ENCODE results near the gene MYNN.

The MYNN gene

DNA sequence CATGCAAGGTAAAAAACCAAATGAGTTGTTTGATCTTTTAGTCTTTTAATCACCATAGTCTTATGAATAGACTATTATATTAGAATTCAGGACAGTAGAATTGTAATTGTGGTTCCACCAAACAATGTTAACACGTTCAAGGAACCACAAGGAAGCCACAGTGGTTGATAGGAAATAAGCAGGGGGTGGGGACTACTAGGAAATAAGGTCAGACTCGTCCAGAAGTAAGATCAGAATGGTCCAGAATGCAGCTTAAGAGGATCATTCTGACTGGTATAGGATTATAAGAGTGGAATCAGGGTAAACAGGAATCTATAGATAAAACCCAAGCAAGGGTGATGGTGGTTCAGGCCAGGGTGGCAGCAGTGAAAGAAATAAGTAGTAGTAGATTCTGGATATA is 7.5 kb downstream of the MYNN start:
- no peak for DNase-seq

DNA sequence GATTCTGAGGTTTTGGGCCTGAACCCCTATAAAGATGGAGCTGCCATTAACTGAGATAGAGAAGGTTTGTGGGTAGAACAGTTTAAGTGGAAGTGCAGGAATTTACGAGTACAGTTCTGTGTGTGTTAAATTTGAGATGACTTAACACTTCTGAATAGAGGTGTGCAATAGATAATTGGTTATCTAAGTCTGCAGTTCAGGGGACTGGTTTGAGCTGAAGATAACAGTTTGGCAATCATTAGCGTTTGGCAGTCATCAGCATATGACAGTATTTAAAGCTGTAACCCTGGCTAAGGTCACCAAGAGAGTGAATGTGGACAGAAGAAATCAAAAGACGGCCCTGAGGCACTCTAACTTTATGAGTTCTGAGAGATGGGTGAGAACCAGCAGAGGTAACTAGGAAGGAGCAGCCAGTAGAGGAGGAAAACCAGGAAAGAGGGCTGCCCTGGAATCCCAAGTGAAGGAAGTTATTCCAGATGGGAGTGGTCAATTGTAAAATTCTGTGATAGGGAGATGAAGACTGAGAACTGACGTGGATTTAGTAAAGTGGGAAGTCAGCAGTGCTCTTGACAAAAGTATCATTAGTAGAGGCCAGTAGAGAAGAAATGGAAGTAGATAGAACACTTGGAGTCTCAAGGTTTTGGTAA is 8.1 kb downstream of the MYNN start:
- DNase-seq, result no peak

DNA sequence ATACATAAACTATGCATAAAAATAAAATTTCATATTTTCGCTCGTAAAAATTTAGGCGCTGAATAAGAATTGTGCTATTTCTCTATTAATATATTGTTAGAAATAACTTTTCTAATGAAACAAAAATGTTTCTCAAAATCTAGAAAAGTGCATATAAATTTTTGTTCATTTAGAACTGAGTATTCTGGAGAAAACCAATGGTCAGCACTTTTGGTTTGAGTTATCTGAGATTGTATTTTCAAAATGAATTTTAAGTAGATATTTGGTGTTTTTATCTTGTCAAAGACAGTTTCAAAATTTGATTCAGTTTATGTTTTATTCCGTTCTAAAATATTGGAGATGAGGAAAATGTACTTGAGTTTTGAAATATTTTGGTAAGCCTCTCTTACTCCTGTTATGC is 13.9 kb downstream of the MYNN start:
- no peak for DNase-seq

DNA sequence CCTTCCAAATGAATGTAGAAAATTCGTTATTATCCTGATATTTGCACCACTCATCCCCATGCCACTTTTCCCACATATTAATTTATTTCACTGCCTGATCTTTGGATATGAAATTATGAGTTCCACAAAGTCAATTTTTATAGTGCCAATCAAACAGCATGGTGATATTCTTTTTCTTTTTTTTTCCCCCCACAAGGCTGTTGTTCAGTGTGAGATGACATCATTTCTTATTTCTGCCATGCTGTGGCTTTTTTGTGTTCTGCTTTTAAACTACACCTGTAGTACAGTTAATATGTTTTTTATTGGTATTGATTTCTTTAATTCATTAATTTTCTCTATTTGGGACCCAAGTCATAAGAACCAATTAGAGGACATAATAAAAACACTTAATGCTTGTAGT is 14.6 kb downstream of the MYNN start:
- DNase-seq, result no peak

DNA sequence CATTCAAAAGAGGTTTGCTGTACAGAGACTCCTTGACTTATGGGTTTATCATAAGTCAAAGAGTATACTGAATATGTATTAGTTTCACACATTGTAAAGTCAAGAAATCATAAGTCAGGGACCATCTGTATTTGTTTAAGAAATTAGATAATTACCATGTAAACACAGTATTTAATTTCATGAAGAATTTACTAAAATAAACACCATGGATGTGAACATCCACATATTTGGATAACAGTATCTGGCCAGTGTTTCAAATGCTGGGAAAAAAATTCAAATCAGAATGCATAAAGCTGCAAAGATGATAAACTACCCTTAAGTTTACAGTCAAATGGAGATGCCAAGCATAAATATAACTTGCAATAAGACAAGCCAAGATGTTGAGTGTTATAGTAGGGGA is 17.0 kb downstream of the MYNN start:
- no peak for DNase-seq

DNA sequence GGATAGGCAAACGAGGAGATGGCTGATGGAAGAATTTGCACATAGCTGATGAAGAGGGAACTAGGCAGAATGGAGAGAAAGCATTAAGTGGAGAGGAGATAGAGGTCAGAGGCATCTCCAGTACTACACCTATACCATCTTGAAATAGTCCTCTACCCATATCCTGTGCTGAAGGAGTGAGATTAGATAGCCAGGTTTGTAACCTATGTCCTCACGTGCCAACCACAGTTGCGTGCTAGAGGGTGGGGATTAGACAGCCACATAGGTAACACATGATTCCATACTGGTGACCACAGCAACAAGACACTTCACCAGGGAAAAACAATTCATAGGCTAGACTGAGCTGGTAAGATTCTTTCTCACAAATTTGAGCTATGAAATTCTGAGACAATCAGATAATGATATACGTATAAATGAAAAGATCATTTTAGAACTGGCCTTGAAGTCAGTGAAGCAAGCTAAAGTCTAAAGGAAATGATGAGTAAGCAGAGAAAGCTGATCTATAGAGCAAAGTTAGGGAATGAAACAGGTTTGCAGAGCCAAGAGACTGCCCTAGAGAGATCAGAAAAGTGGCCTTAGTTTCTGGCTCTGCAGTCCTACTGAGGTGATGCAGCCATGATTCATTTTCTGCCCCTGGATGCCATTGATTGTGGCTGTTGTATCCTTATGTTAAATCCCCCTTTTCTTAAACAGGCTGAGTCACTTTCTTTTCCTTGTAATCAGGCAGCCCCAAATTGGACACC is 17.7 kb downstream of the MYNN start:
- DNase-seq, result no peak

DNA sequence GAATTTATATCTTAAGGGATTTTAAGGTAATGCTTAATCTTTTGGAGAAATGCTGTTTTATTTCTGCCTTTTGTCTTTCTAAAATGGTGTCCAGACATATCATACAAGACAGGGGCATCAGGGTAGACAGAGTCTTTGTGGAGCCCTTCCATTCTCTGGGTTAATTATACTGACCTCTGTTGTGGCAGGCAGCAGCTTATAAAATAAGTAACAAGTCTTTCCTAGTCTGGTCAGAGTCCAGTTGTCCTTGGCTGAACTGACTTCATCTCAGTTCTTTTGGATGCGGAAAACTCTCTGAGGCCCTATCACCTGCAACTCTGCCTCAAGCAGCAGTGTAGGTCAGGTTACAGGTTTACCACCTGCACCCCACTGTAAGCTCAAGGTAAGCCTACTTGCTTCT is 19.2 kb downstream of the MYNN start:
- DNase-seq, result no peak

DNA sequence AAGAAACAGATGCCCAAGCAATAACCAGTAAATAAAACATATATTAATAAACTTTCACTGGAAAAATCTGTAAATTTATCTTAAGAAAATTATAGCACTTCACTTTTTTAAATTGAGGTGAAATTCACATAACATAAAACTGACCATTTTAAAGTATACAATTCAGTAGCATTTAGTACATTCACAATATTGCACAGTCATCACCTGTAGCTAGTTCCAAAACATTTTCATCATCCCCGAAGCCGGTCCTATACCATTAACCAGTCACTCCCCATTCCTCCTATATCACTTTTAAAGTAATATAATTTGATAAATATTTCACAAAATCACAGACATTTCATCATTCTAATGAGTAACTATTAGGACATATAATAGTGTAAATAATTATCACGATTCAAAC is 31.5 kb downstream of the MYNN start:
- no peak for DNase-seq

DNA sequence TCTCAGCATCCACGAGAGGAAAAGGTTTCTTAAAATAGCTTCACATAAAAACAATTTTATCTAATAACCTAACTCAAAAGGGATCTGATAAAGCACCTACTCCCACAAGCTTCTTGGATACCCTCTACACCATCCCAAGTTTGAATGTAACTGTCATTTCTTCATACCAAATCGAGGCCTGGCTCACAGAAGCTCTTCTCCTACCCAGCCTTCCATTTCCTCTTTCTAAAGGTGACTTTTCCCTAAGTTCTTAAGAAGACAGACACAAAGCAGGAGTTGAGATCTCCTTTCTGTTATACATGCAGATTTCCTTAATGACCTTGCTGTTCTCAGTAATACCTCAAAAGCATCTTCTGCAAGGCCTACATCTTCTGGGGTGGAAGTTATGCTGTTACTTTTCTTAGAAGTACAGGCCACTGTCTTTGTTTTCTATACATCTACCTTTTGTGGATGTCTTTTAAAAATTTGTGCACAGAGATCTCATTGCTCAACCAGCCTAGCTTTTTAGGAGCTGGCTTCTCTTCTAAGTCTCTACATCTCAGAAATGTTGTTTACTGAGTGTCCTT is 36.1 kb downstream of the MYNN start:
- no peak for DNase-seq

DNA sequence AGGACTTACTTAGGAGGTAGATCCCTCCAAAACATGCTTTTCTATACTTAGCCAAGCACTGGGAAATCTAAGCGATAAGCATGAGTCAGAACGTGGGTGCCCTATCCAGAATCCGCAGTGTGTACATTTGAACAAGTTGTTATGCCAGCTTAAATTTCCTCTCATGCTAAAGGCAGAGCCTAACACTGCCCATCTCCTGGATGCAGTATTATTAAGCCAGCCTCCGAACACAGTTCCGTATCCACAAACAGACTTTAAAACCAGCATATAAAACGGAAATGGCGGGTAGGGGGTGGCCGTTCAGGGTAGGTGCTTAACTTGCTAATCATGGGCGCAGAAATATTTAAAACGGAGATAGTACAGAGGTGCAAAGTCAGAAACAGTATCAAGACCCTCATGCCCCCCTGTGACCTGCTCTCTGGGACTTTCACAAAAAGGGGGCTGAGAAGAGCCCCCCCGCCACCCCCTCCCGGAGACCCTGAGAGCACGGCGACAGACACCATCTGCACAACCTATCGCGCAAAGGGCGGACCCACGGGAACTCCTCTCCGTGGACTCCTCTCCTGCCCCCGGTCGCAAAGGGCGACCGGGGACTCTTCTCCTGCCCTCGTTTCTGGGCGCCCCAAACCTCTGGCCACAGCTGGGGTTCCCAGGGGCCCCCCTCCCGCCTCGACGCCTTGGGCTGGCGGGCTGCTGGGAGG is 38.6 kb downstream of the MYNN start:
- no peak for DNase-seq

DNA sequence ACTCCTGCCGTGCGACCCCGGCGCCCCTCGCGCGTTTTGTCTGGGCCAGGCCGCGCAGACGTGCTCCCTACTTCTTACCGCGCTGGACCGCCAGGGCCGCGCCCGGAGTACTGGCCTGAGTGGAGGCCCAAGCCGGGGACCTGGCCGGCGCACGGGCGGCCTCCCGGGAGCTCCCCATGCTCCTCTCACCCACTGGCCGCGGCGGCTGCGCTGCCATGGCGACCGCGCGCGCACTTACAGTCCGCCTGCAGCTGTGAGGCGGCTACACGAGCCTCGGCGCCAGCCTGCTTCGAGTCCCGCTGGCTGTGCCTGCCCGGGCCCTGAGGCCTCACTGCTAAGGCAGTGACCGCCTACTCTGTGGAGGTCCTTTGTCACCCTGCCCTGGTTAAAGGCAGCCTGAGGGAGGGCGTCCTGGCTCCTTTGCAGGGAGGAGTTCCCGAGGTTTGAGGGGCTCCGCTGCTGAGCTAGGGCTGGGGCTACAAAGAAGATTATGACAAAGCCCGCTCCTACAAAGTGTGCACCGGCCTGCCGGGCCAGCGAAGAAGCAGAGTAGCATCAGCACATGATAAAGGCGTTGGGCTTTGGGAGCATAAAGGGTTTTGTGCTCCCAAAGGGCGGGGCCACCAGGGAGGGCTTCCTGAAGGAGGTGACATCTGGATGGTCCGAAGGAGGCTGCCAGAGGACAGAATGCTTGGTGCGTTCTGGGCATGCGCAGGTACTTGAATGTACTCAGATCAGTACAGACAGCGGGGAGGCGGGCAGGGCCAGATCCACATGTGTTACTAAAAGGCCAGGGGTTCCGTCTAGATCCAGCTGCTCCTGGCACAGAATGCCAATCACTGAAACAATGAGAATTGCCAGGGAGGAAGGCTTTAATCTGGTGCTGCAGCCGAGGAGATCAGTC is 39.4 kb downstream of the MYNN start, which contains the start of the genes LRRC34 and LRRIQ4:
LRRC34 (minus strand) TSS at position 573 of the 904 bp plus-strand sequence; CDS start at position 217, 356 bp downstream.
LRRIQ4 (plus strand) TSS at position 539 of the 904 bp plus-strand sequence. CDS start 9,052 bp downstream, outside the sequence.
- DNase-seq, result peak; percentile 83

DNA sequence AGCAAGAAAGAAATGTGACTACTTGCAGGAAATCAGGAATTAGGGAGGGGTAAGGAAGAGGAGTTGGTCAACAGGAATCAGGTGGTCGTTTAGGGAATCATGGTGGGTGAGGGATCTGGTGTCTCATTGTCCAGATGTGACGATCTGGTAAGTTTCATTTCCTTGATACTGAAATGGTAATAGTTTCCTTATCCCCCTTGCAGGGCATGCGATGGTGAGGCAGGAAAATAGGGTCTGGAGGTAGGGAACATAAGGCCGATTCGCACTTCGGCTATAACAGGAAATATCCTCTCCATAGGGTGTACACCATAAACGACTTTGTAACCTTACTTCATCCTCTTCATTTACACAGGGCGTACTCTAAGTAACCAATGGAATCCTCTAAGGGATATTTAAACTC is 40.1 kb downstream of the MYNN start:
- no peak for DNase-seq

DNA sequence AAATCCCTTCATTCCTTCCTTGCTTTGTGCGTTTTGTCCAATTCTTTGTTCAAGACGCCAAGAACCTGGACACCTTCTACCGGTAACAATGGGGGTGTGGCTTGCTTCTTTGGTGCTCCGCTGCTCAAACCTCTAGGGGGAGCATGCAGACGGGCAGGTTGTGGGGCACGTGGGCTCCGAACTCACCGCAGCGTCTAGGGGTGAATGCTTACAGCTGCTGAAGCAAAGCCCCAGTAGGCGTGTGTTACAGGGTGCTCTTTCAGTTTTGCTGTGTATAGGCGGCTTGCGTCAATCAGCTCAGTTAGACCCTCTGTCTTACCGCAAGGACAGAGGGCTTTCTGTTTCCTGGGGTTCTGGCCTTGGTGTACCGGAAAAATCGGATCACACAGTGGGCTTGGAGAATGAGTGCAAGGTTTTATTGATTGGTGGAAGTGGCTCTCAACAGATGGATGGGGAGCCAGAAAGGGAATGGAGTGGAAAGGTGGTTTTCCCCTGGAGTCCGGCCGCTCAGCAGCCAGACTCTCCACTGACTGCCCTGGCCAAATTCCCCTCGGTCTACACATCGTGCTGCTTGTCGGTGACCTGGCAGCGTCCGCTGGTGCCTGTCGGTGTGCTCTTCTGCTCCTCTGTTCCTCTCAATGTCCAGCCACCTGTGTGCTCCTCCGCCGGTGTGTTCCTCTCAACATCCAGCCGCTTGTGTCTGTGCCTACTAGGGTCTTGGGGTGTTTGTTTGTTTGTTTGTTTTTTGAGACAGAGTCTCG is 40.7 kb downstream of the MYNN start:
- peak; percentile 69 for DNase-seq

DNA sequence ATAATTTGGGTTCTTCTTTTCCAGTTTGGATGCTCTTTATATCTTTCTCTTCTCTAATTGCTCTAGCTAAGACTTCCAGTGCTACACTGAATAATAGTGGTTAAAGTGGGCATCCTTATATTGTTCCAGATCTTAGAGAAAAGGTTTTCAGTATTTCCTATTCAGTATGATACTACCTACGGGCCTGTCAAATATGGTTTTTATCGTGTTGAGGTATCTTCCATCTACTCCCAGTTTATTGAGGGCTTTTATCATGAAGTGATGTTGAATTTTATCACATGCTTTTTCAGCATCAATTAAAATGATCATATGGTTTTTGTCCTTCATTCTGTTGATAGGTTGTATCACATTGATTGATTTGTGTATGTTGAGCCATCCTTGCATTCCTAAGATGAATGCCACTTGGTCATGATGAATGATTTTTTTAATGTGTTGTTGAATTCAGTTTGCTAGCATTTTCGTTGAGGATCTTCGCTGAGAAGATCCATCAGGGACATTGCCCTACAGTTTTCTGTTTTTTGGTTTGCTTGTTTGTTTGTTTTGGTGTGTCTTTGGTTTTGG is 42.5 kb downstream of the MYNN start:
- no peak for DNase-seq

DNA sequence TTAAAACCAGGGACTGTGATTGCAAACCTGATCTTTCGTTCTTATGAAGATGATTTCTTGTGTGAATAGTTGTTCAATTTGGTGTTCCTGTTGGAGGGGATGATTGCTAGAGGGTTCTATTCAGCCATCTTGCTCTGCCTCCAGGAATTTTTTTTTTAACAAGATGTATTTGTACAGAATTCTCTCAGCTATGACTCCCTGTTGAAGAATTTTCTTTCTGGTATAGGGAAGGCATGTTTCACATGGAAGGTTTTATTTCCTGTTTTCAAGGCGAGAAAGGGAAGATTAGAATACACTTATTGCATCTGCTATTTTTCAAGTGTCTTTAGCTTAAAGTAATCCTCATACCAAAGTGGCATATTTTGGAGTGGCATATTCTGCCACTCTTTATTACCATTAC is 45.1 kb downstream of the MYNN start:
- DNase-seq, result no peak

DNA sequence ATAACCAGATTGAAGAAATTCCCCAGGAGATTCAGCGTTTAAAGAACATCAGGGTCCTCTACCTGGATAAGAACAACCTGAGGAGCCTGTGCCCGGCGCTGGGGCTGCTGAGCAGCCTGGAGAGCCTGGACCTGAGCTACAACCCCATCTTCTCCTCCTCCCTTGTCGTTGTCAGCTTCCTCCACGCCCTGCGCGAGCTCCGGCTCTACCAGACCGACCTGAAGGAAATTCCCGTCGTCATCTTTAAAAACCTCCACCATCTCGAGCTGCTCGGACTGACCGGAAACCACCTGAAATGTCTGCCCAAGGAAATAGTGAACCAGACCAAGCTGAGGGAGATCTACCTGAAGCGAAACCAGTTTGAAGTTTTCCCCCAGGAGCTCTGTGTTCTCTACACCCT is 48.9 kb downstream of the MYNN start:
- DNase-seq, result no peak

DNA sequence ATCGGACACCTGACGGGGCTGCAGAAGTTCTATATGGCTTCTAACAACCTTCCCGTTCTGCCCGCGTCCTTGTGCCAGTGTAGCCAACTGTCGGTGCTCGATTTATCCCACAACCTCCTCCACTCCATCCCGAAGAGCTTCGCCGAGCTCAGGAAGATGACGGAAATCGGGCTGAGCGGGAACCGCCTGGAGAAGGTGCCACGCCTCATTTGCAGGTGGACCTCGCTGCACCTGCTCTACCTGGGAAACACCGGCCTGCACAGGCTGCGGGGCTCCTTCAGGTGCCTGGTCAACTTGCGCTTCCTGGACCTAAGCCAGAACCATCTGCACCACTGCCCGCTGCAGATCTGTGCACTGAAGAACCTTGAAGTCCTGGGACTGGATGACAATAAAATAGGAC is 49.3 kb downstream of the MYNN start:
- no peak for DNase-seq

DNA sequence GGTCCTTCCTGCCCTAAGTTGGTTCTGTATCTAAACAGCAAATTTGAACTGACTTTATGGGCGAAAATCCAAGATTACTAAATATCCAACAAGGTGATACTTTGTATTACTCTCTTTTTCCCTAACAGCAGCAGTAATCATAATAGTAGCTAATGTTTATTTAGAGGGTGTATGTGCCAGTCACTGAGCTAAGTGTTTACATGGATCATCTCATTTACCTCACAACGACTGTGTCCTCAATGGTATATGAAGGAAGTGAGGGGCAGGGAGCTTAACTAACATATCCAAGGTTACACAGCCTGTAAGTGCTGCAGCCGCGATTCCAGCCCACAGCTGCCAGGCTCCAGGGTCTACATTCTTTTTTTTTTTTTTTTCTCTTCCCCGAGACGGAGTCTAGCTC is 49.8 kb downstream of the MYNN start:
- no peak for DNase-seq

DNA sequence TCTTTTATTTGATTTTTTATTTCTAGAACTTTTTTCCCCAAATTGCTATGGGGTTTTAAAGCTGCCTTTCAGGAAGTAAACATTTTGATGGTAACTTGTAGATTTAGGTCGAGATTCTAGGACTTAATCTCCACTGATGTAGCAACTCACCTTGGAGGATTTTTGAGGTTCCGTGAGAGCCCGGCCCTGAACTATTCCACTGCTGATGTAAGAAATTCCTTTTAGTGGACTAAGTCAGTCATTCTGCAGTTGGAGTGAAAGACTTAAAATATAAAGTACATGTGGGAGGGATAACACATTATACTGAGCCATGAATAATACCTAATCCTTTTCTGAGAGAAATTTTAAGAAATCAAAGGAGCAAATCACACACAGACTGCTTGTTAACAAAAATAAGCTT is 52.1 kb downstream of the MYNN start:
- DNase-seq, result no peak

DNA sequence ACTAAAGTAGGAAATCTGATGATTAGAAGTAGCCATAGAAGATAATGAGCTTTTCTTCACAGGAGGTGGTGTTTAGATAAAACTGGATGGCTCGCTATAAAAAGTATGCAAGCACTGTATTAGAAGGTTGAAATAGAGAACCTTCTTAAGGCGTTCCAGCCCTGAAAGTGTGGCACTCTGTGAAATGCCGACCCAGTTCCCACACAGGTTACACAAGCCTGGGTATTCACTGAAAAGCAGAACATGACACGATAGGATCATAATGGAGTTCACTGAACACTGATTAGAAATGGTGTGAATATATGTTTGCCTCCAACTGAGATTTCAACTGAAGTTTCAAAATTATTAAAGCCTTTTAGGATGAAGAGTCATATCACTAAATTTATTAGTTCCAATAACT is 54.5 kb downstream of the MYNN start:
- DNase-seq, result no peak

DNA sequence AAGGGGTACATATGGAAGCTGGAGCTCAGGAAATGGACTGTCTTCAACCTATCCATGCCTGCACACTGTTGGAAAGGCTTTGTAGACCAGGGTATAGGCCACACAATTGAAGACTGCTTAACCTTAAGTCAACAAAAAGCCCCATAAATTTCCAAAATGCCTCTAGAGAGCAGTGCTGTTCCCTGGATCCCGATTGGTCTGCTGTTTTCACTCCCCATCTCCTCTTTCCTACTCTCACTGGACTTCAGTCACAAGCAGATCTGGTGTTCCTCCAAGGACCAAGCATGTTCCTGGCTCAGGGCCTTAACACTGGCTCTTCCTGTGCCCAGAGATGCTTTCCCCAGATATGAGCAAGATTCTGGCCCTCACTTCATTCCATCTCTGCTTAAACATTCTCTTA is 62.3 kb downstream of the MYNN start:
- DNase-seq, result no peak

Measured in NCI-H1436 treated with DMSO at 0.1 percent for 48 hours (cell line).